Measurements from ENCODE around the gene CCDC14.

GRCh38 chr3:123870033-123870432 is 91.0 kb downstream of the CCDC14 start:
- no peak for TF ChIP-seq POLR2A (IDR thresholded peaks at IDR 0.05)
- TF ChIP-seq, protein P1, sequence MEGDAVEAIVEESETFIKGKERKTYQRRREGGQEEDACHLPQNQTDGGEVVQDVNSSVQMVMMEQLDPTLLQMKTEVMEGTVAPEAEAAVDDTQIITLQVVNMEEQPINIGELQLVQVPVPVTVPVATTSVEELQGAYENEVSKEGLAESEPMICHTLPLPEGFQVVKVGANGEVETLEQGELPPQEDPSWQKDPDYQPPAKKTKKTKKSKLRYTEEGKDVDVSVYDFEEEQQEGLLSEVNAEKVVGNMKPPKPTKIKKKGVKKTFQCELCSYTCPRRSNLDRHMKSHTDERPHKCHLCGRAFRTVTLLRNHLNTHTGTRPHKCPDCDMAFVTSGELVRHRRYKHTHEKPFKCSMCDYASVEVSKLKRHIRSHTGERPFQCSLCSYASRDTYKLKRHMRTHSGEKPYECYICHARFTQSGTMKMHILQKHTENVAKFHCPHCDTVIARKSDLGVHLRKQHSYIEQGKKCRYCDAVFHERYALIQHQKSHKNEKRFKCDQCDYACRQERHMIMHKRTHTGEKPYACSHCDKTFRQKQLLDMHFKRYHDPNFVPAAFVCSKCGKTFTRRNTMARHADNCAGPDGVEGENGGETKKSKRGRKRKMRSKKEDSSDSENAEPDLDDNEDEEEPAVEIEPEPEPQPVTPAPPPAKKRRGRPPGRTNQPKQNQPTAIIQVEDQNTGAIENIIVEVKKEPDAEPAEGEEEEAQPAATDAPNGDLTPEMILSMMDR (IDR thresholded peaks at IDR 0.05) = no peak
- TF ChIP-seq POLR2AphosphoS5 (IDR thresholded peaks at IDR 0.05; ENCODE audit: insufficient read depth in 1 of 2, low read depth in 1 of 2) = no peak

Measured in vagina (tissue), 2 donors.